DOHH2 (cell line): ENCODE results near the gene TNFSF15.

Source experiments
- EZH2phosphoT487 ChIP-seq: fragments of 200-600 bp; sonication (generic); IDR thresholded peaks from 2 replicates; pipeline ENCODE4 v1.6.1; 2017; ENCODE audit warnings: borderline replicate concordance, mild to moderate bottlenecking, antibody characterized with exemption, low read length, moderate library complexity, mixed read lengths
- TF ChIP-seq, protein P1 (sequence below): fragments of 200-600 bp; sonication (generic); IDR thresholded peaks from one replicate; pipeline ENCODE4 v1.5.1; 2014; ENCODE audit warnings: antibody characterized with exemption, mild to moderate bottlenecking, low read depth, low read length; ENCODE audit not compliant: poor library complexity, severe bottlenecking

DNA sequence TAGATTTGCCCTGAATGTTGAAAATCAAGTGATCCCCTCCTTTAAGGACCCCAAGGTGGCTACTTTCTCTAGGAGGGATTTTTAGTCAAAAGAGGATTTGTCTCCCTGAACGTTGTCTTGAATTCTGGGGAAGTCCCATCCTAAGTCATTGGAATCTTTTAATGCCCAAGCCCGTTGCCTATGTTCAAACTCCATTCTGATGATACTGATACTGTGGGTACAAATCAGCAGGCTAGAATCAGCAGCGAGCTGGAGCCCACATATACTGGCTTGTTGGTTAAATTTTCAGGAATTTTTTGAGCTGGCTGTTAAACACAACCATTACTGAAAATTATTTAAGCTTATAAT, 22.4 kb upstream of the TNFSF15 start:
- TF ChIP-seq, protein P1, sequence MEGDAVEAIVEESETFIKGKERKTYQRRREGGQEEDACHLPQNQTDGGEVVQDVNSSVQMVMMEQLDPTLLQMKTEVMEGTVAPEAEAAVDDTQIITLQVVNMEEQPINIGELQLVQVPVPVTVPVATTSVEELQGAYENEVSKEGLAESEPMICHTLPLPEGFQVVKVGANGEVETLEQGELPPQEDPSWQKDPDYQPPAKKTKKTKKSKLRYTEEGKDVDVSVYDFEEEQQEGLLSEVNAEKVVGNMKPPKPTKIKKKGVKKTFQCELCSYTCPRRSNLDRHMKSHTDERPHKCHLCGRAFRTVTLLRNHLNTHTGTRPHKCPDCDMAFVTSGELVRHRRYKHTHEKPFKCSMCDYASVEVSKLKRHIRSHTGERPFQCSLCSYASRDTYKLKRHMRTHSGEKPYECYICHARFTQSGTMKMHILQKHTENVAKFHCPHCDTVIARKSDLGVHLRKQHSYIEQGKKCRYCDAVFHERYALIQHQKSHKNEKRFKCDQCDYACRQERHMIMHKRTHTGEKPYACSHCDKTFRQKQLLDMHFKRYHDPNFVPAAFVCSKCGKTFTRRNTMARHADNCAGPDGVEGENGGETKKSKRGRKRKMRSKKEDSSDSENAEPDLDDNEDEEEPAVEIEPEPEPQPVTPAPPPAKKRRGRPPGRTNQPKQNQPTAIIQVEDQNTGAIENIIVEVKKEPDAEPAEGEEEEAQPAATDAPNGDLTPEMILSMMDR: no peak
- TF ChIP-seq EZH2phosphoT487: no peak
